Measurements from ENCODE around the gene NELL2. TPM values are rescaled to one million over a fixed set of nuclear protein-coding genes. Genes with fewer than 3 reads are reported as not detected.

Gene NELL2
- total RNA-seq, 5 donors from 2014 or later (not counting 1 experiment from before 2014, with no cell fraction given), result 154 to 212 (median 169) TPM

DNA sequence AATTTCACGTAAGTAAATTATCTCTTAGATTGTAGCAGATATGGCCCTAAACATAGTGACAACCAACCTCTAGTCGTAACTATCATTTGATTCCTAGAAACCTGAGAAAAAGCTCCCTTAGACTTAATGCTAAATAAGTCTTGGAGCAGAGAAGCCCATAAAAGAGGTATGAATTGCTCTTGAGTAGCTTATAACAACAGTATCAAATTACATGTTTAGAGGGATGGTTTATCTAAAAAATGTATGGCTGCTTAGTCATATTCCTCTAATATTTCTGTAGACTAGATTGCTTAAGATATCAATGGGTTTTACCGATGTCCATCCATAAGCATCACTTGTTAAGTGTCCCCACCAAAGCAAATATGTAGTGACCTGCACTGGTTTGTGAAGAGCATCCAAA is 259.7 kb downstream of the NELL2 start:
- no peaks in the 10 kb centered on the region for H3K27me3 Mint-ChIP-seq
- peaks cover 0 to 4% (median 1%) of the 10 kb centered on the region in 3 donors for H3K4me1 Mint-ChIP-seq
- H3K27ac ChIP-seq (ENCODE audit: low read length), result no peak overlapping the region
- H3K4me1 ChIP-seq (ENCODE audit: control insufficient read depth in 1 of 2, extremely low read depth in 1 of 2, insufficient read depth in 2 of 2, low read length in 2 of 2), result no peaks in the 10 kb centered on the region
- H3K36me3 ChIP-seq (ENCODE audit: control insufficient read depth in 2 of 2, extremely low read depth in 1 of 2, insufficient read depth in 1 of 2, low read length in 1 of 2), result peaks cover 0 to 7% of the 10 kb centered on the region in 2 donors
- no peak for DNase-seq
- H3K27me3 ChIP-seq (replicated peaks in 1 of 2; ENCODE audit: control insufficient read depth in 2 of 2, extremely low read depth in 1 of 2, insufficient read depth in 2 of 2, low read length in 1 of 2), result no peaks in the 10 kb centered on the region
- WGBS (ENCODE audit: insufficient coverage), result 60% methylated on average over 1 of the region's 3 CpGs
- no peak overlapping the region for H3K27ac Mint-ChIP-seq
- ATAC-seq (replicated peaks in 1 of 4), result no peak
- ChIA-PET CTCF (no interaction called here), POLR2A (no interaction called here)
- H3K36me3 Mint-ChIP-seq, result peaks cover 6% of the 10 kb centered on the region
- no peak overlapping the region for H3K4me3 Mint-ChIP-seq
- H3K9me3 Mint-ChIP-seq, result no peaks in the 10 kb centered on the region
- H3K9me3 ChIP-seq, result no peaks in the 10 kb centered on the region
- no peak overlapping the region for H3K4me3 ChIP-seq (ENCODE audit: control insufficient read depth in 1 of 2, extremely low read depth in 1 of 2, low read length in 1 of 2)

DNA sequence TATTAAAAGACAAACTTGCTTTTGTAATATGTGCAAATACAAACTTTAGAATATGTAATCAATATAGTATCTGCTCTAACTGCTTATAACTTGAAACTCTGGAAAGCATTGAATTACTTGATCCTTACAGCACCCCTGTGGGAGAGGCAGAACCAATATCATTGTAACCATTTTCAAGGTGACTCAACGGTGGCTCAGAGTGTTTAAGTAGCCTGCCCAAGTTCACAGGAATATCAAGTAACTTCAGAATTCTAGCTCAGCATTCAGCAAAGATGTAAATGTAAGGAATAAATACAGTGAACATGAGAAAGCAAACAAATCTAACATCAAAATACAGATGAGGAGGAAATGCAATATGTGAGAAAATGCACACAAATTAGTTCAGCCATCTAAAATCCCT is 264.6 kb downstream of the NELL2 start:
- H3K4me3 ChIP-seq (ENCODE audit: control insufficient read depth in 1 of 2, extremely low read depth in 1 of 2, low read length in 1 of 2), result no peak overlapping the region
- POLR2A ChIA-PET, result interaction anchor here in 1 of 2 donors (0.6 kb wide), 1 partner anchor 71 kb away, joined by 3 read pairs; no protein-coding TSS in a partner anchor
- peaks cover 0 to 5% (median 0%) of the 10 kb centered on the region in 3 donors for H3K9me3 Mint-ChIP-seq
- no peaks in the 10 kb centered on the region for H3K27me3 Mint-ChIP-seq
- H3K27me3 ChIP-seq (replicated peaks in 1 of 2; ENCODE audit: control insufficient read depth in 2 of 2, extremely low read depth in 1 of 2, insufficient read depth in 2 of 2, low read length in 1 of 2), result no peaks in the 10 kb centered on the region
- no peak for DNase-seq
- H3K36me3 ChIP-seq (ENCODE audit: control insufficient read depth in 2 of 2, extremely low read depth in 1 of 2, insufficient read depth in 1 of 2, low read length in 1 of 2), result peaks cover 0 to 26% of the 10 kb centered on the region in 2 donors
- H3K27ac Mint-ChIP-seq, result no peak overlapping the region
- WGBS (ENCODE audit: insufficient coverage), result no CpG with 5 or more reads among the region's 1 CpG
- CTCF ChIA-PET, result no interaction called here
- H3K4me1 ChIP-seq (ENCODE audit: control insufficient read depth in 1 of 2, extremely low read depth in 1 of 2, insufficient read depth in 2 of 2, low read length in 2 of 2), result no peaks in the 10 kb centered on the region
- no peak overlapping the region for H3K4me3 Mint-ChIP-seq
- ATAC-seq (replicated peaks in 1 of 4), result no peak
- no peaks in the 10 kb centered on the region for H3K9me3 ChIP-seq
- H3K36me3 Mint-ChIP-seq, result peaks cover 42% of the 10 kb centered on the region
- H3K4me1 Mint-ChIP-seq, result peaks cover 0 to 8% (median 0%) of the 10 kb centered on the region in 3 donors
- no peak overlapping the region for H3K27ac ChIP-seq (ENCODE audit: low read length)

DNA sequence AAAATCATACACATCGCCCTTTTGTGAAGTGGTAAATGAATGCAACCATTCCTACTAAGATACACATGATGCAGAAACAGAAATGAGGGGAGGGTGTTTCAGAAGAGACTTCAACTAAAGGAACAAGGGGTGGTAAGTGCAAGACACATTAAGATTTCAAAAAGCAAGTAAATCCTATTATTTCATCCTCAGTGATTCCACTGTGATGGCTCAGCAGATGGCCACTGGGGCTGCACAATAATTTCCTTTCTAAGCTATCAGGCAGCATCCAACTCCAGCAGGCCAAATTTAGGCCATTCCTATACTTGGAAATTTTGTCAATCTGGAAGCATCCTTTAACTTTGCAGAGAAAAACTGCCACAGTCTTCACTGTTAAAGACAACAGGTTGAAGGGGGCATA is 272.4 kb downstream of the NELL2 start:
- H3K27ac Mint-ChIP-seq, result no peak overlapping the region
- Histone ChIP-seq H3K27ac (ENCODE audit: low read length) (no peak overlapping the region), H3K9me3 (no peaks in the 10 kb centered on the region), H3K27me3 (replicated peaks in 1 of 2; ENCODE audit: control insufficient read depth in 2 of 2, extremely low read depth in 1 of 2, insufficient read depth in 2 of 2, low read length in 1 of 2) (no peaks in the 10 kb centered on the region), H3K36me3 (ENCODE audit: control insufficient read depth in 2 of 2, extremely low read depth in 1 of 2, insufficient read depth in 1 of 2, low read length in 1 of 2) (peaks cover 0 to 15% of the 10 kb centered on the region in 2 donors), H3K4me1 (ENCODE audit: control insufficient read depth in 1 of 2, extremely low read depth in 1 of 2, insufficient read depth in 2 of 2, low read length in 2 of 2) (no peaks in the 10 kb centered on the region), H3K4me3 (ENCODE audit: control insufficient read depth in 1 of 2, extremely low read depth in 1 of 2, low read length in 1 of 2) (no peak overlapping the region)
- ChIA-PET CTCF (no interaction called here), POLR2A (no interaction called here)
- H3K4me3 Mint-ChIP-seq, result no peak overlapping the region
- H3K27me3 Mint-ChIP-seq, result no peaks in the 10 kb centered on the region
- DNase-seq (no peak), ATAC-seq (replicated peaks in 1 of 4) (no peak)
- H3K36me3 Mint-ChIP-seq, result peaks cover 46% of the 10 kb centered on the region
- WGBS (ENCODE audit: insufficient coverage), result no CpG with 5 or more reads among the region's 1 CpG
- H3K4me1 Mint-ChIP-seq, result peaks cover 0 to 7% (median 0%) of the 10 kb centered on the region in 3 donors
- no peaks in the 10 kb centered on the region for H3K9me3 Mint-ChIP-seq

DNA sequence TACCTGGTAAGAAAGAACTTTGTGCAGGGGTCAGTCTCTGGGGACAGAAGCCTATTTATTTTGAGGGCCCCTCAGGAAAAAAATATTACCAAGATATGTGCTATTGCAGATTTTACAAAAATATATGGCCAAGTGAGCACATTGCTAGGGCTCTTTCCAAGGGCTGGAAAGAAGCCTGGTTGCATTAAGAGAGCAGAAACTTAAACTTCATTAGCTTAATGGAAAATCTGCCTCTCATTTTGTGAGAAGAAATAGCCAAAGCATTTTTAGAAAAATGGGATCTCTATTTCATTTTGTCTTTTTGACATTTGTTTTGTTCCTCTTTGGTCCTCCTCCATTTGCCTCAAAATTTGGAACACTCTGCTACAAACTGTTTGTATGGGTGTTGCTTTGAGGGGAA is 283.5 kb downstream of the NELL2 start:
- H3K36me3 Mint-ChIP-seq, result peaks cover 40% of the 10 kb centered on the region
- CTCF ChIA-PET, result no interaction called here

DNA sequence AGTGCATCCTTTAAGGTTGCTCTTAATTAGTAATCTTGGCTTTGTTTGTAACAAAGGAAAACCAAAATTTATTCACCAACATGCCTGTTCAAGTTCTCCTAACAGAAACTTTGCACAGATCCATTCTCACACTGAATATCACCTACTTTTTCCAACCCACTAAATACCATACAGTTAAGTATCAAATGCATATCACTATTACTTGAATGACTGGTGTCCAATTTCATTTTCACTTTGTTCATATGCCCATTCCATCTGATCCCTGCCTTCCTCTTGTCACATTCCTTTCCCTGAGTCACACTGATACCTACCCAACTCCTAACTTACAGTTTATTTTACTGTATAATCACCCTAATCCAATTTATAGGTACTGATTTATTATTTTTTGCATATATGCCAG is 286.4 kb downstream of the NELL2 start:
- H3K27ac Mint-ChIP-seq, result no peak overlapping the region

More for the DNA sequence above, 283.5 kb downstream of the NELL2 start:
- Histone ChIP-seq H3K27ac (ENCODE audit: low read length) (no peak overlapping the region), H3K9me3 (no peaks in the 10 kb centered on the region), H3K4me1 (ENCODE audit: control insufficient read depth in 1 of 2, extremely low read depth in 1 of 2, insufficient read depth in 2 of 2, low read length in 2 of 2) (no peaks in the 10 kb centered on the region), H3K36me3 (ENCODE audit: control insufficient read depth in 2 of 2, extremely low read depth in 1 of 2, insufficient read depth in 1 of 2, low read length in 1 of 2) (no peaks in the 10 kb centered on the region), H3K27me3 (replicated peaks in 1 of 2; ENCODE audit: control insufficient read depth in 2 of 2, extremely low read depth in 1 of 2, insufficient read depth in 2 of 2, low read length in 1 of 2) (no peaks in the 10 kb centered on the region), H3K4me3 (ENCODE audit: control insufficient read depth in 1 of 2, extremely low read depth in 1 of 2, low read length in 1 of 2) (no peak overlapping the region)
- Mint-ChIP-seq H3K27ac (no peak overlapping the region), H3K27me3 (no peaks in the 10 kb centered on the region), H3K4me3 (no peak overlapping the region), H3K9me3 (peaks cover 0 to 7% (median 3%) of the 10 kb centered on the region in 3 donors), H3K4me1 (peaks cover 0 to 18% (median 5%) of the 10 kb centered on the region in 3 donors)
- DNase-seq, result no peak
- ATAC-seq (replicated peaks in 1 of 4), result no peak
- POLR2A ChIA-PET, result interaction anchor here in 1 of 2 donors (0.7 kb wide), 1 partner anchor 86 kb away, joined by 3 read pairs; no protein-coding TSS in a partner anchor

DNA sequence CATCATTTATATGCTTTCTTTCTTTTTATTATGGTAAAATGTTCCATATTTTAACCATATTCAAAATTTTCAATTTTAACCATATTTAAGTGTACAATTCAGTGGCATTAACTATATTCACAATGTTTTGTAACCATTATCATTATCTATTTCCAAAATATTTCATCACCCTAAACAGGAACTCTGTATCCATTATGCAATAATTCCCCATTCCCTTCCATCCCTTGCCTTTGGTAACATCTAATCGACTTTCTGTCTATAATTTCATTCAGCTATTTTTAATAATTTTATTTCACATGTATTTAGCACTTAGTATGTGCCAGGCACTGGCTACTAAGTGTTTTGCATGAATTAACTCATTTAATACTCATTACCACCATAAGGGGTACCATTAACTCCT is 287.5 kb downstream of the NELL2 start:
- no peak overlapping the region for H3K27ac Mint-ChIP-seq
- WGBS (ENCODE audit: insufficient coverage), result no CpG with 5 or more reads among the region's 1 CpG
- Histone ChIP-seq H3K9me3 (no peaks in the 10 kb centered on the region), H3K27ac (ENCODE audit: low read length) (no peak overlapping the region), H3K36me3 (ENCODE audit: control insufficient read depth in 2 of 2, extremely low read depth in 1 of 2, insufficient read depth in 1 of 2, low read length in 1 of 2) (no peaks in the 10 kb centered on the region), H3K27me3 (replicated peaks in 1 of 2; ENCODE audit: control insufficient read depth in 2 of 2, extremely low read depth in 1 of 2, insufficient read depth in 2 of 2, low read length in 1 of 2) (no peaks in the 10 kb centered on the region), H3K4me1 (ENCODE audit: control insufficient read depth in 1 of 2, extremely low read depth in 1 of 2, insufficient read depth in 2 of 2, low read length in 2 of 2) (no peaks in the 10 kb centered on the region), H3K4me3 (ENCODE audit: control insufficient read depth in 1 of 2, extremely low read depth in 1 of 2, low read length in 1 of 2) (no peak overlapping the region)
- H3K36me3 Mint-ChIP-seq, result peaks cover 43% of the 10 kb centered on the region
- H3K27me3 Mint-ChIP-seq, result no peaks in the 10 kb centered on the region
- peaks cover 0 to 18% (median 5%) of the 10 kb centered on the region in 3 donors for H3K4me1 Mint-ChIP-seq
- ChIA-PET CTCF (interaction anchor here in 1 of 2 donors (0.6 kb wide), 1 partner anchor 1014 kb away, joined by 3 read pairs; no protein-coding TSS in a partner anchor), POLR2A (no interaction called here)
- H3K9me3 Mint-ChIP-seq, result peaks cover 0 to 7% (median 3%) of the 10 kb centered on the region in 3 donors
- no peak overlapping the region for H3K4me3 Mint-ChIP-seq
- ATAC-seq (replicated peaks in 1 of 4) (no peak), DNase-seq (no peak)

More for the DNA sequence above, 286.4 kb downstream of the NELL2 start:
- H3K4me1 Mint-ChIP-seq, result peaks cover 0 to 18% (median 5%) of the 10 kb centered on the region in 3 donors
- Histone ChIP-seq H3K4me3 (ENCODE audit: control insufficient read depth in 1 of 2, extremely low read depth in 1 of 2, low read length in 1 of 2) (no peak overlapping the region), H3K27ac (ENCODE audit: low read length) (no peak overlapping the region), H3K4me1 (ENCODE audit: control insufficient read depth in 1 of 2, extremely low read depth in 1 of 2, insufficient read depth in 2 of 2, low read length in 2 of 2) (no peaks in the 10 kb centered on the region), H3K9me3 (no peaks in the 10 kb centered on the region), H3K36me3 (ENCODE audit: control insufficient read depth in 2 of 2, extremely low read depth in 1 of 2, insufficient read depth in 1 of 2, low read length in 1 of 2) (no peaks in the 10 kb centered on the region), H3K27me3 (replicated peaks in 1 of 2; ENCODE audit: control insufficient read depth in 2 of 2, extremely low read depth in 1 of 2, insufficient read depth in 2 of 2, low read length in 1 of 2) (no peaks in the 10 kb centered on the region)
- ChIA-PET CTCF (no interaction called here), POLR2A (no interaction called here)
- no peak for DNase-seq
- peaks cover 46% of the 10 kb centered on the region for H3K36me3 Mint-ChIP-seq
- no peak for ATAC-seq (replicated peaks in 1 of 4)
- H3K9me3 Mint-ChIP-seq, result peaks cover 0 to 7% (median 3%) of the 10 kb centered on the region in 3 donors
- no peak overlapping the region for H3K4me3 Mint-ChIP-seq
- H3K27me3 Mint-ChIP-seq, result no peaks in the 10 kb centered on the region

DNA sequence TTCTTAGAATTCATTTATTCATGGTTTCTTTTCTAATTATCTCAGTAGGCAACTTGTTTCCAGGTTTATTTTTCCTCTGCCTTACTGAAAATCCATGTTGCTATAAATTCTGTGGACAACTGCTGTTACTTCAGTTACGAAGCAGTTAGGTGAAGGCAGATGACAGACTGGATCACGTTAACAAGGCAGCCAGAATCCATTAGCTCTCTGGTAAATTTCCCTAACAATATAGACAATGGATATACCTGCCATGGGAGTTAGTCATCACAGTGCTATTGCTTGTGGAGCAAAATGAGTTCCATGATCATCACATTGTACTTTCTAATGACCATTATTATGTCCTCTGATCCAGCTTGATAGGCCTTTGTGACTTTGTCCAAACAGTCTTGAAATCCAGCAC is 291.5 kb downstream of the NELL2 start:
- DNase-seq (no peak), ATAC-seq (replicated peaks in 1 of 4) (no peak)
- Mint-ChIP-seq H3K27me3 (no peaks in the 10 kb centered on the region), H3K9me3 (no peaks in the 10 kb centered on the region), H3K36me3 (peaks cover 21% of the 10 kb centered on the region), H3K27ac (no peak overlapping the region), H3K4me1 (peaks cover 2 to 7% (median 6%) of the 10 kb centered on the region in 3 donors), H3K4me3 (no peak overlapping the region)
- POLR2A ChIA-PET, result no interaction called here
- H3K4me1 ChIP-seq (ENCODE audit: control insufficient read depth in 1 of 2, extremely low read depth in 1 of 2, insufficient read depth in 2 of 2, low read length in 2 of 2), result no peaks in the 10 kb centered on the region
- H3K4me3 ChIP-seq (ENCODE audit: control insufficient read depth in 1 of 2, extremely low read depth in 1 of 2, low read length in 1 of 2), result no peak overlapping the region
- no peaks in the 10 kb centered on the region for H3K9me3 ChIP-seq
- no peak overlapping the region for H3K27ac ChIP-seq (ENCODE audit: low read length)
- CTCF ChIA-PET, result no interaction called here
- H3K36me3 ChIP-seq (ENCODE audit: control insufficient read depth in 2 of 2, extremely low read depth in 1 of 2, insufficient read depth in 1 of 2, low read length in 1 of 2), result no peaks in the 10 kb centered on the region
- no peaks in the 10 kb centered on the region for H3K27me3 ChIP-seq (replicated peaks in 1 of 2; ENCODE audit: control insufficient read depth in 2 of 2, extremely low read depth in 1 of 2, insufficient read depth in 2 of 2, low read length in 1 of 2)
- WGBS (ENCODE audit: insufficient coverage), result 60% methylated on average over 1 of the region's 2 CpGs
